GM21515 (cell line): ENCODE results near the gene GRK6.
"Not testable (repeated sequence)": the region's sequence is repeated elsewhere in the genome, so short reads cannot be mapped to it uniquely, and the experiment has no call there.

Source experiments
- ATAC-seq: cut with Tn5 transposase; IDR thresholded peaks from one replicate; pipeline ENCODE4 v1.9.1; 2021; ENCODE audit not compliant: unreplicated experiment

Gene GRK6

GRCh38 chr5:177483994-177484901 is 57.8 kb downstream of the GRK6 start:
- ATAC-seq, result no peak

GRCh38 chr5:177484902-177485549 is 58.5 kb downstream of the GRK6 start:
- no peak for ATAC-seq

GRCh38 chr5:177485753-177486152 is 59.3 kb downstream of the GRK6 start:
- ATAC-seq, result not testable (repeated sequence)

- no peak for ATAC-seq
Observed at GRCh38 chr5:177486256-177486655, 59.8 kb downstream of the GRK6 start.

GRCh38 chr5:177487144-177487543 is 60.7 kb downstream of the GRK6 start:
- ATAC-seq, result no peak

- ATAC-seq, result no peak
Observed at GRCh38 chr5:177487975-177488374, 61.5 kb downstream of the GRK6 start.

GRCh38 chr5:177489119-177489716 is 62.7 kb downstream of the GRK6 start:
- no peak for ATAC-seq

GRCh38 chr5:177490311-177490991 is 64.0 kb downstream of the GRK6 start:
- no peak for ATAC-seq

GRCh38 chr5:177490992-177491391 is 64.5 kb downstream of the GRK6 start:
- ATAC-seq, result no peak

GRCh38 chr5:177491429-177491945 is 65.0 kb downstream of the GRK6 start:
- no peak for ATAC-seq

GRCh38 chr5:177491983-177492746 is 65.7 kb downstream of the GRK6 start:
- no peak for ATAC-seq
